HFF-Myc (cell line): Measurements from ENCODE around the gene RPS15A.
A peak's percentile ranks its signal among the peaks of the same experiment; 100 is the strongest.
"Not testable (repeated sequence)": the region's sequence is repeated elsewhere in the genome, so short reads cannot be mapped to it uniquely, and the experiment has no call there.

Experiments
- DNase-seq: peaks from one replicate; pipeline ENCODE4 v3.0.0-alpha.2; 2011; ENCODE audit warnings: low read depth; ENCODE audit errors: extremely low read depth
- H3K4me3 ChIP-seq: replicated peaks from 2 replicates; pipeline ENCODE4 v1.5.1; 2011; ENCODE audit warnings: low read depth, mild to moderate bottlenecking, control low read depth, low read length
- TF ChIP-seq, protein P1 (sequence below): IDR thresholded peaks from 2 replicates; pipeline ENCODE4 v1.5.1; 2012; ENCODE audit warnings: mild to moderate bottlenecking, low read depth, low read length, control low read depth; ENCODE audit errors: missing control alignments

RPS15A gene

DNA sequence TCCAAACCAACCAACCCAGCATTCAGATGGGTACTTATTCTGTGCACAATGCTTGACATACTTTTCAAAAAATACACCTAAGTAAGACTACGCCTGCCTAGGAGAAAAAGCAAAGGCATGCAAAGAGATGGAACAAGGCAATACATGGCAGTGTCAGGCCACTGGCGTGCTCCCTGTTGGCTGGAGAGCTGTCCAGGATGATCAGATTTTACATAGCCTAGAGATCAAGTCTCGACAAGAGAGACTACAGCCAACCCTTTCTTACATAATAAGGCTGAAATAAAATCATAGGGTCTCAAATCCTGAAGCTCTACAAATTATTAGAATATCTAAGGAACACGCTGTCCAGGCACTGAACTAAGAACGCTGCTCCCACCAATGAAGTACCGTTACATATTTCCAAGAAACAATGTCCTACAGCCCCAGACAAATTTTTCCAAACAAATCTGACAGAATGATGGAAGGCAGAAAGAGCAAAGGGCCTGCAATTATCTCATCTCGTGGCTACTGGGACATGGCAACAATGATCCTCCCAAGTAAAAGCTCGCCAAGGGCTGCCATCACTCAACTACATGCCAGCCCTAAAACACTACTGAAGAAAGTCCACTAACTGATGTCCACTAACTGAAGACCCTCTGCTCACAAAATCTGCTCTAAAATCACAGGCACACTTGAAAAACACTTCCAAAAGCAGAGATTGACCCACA is 5.1 kb downstream of the RPS15A start:
- TF ChIP-seq, protein P1, sequence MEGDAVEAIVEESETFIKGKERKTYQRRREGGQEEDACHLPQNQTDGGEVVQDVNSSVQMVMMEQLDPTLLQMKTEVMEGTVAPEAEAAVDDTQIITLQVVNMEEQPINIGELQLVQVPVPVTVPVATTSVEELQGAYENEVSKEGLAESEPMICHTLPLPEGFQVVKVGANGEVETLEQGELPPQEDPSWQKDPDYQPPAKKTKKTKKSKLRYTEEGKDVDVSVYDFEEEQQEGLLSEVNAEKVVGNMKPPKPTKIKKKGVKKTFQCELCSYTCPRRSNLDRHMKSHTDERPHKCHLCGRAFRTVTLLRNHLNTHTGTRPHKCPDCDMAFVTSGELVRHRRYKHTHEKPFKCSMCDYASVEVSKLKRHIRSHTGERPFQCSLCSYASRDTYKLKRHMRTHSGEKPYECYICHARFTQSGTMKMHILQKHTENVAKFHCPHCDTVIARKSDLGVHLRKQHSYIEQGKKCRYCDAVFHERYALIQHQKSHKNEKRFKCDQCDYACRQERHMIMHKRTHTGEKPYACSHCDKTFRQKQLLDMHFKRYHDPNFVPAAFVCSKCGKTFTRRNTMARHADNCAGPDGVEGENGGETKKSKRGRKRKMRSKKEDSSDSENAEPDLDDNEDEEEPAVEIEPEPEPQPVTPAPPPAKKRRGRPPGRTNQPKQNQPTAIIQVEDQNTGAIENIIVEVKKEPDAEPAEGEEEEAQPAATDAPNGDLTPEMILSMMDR: no peak
- no peak for DNase-seq
- peak overlapping the region; percentile 62 for H3K4me3 ChIP-seq

DNA sequence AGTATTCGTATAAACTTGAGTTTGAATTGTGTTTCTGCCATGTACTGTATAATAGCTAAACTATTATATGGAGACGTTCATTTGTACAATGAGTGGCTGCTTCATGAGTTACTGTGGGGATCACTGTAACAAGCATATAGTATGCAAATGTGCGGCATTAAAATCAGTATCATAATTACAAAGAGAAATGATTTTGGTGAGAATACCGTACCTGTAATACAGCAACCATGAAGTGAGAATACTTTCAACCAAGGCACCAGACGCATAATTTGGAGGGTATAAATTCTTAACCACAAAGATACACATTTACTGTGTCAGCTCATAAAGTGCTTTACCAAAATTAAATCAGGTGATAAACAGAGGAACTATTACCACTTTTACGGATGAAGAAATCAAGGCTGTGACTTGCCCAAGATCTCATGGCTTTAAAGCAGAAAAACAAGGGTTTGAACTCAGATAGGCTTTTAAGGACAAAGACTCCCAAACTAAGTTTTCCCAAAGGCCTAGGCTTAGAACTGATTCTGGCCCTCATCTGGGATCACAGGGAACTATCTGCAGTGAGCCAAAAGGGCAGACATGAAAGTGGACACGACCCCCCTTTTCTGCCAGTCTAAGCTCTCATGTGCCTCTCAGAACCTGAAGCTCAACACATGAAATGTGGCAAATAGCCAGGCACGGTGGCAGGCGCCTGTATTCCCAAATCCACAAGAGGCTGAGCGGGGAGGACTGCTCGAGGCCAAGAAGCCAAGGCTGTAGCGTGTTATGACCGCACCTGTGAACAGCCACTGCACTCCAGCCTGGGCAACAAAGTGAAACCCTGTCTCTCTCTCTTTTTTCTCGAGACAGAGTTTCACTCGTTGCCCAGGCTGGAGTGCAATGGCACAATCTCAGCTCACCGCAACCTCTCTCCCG is 6.4 kb downstream of the RPS15A start:
- H3K4me3 ChIP-seq: no peak overlapping the region
- DNase-seq: no peak
- TF ChIP-seq, protein P1: no peak

DNA sequence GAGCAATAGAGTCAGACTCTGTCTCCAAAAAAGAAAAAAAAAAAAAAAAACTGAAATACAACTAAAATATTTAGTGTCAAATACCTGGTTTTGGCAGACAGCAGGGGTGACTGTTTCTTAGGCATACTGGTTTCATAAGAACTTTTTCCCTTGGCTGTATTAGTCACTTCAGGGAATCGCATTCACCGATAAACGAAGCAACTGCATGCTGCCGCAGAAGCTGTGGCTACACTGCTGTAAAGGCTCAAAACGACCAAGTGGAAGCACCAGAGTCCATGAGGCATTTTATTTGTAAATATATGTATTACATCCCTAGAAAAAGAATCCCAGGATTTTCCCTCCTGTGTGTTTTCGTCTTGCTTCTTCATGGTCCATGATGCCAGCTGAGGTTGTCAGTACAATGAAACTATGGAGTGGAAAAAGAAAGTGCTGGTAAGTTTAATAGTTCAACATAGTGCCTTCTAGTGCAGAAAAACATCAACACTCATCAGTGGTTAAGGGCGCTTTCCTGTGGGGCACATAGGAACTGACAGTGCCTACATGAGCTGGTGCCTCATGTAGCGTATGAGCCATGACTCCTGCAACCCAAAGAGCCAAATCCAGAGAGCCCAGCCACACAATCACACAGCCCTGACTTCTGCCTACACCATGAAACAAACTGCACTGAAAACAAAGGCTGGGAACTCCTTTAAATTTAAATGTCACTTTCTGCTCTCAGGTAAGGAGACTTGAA is 7.3 kb downstream of the RPS15A start:
- TF ChIP-seq, protein P1: no peak
- no peak overlapping the region for H3K4me3 ChIP-seq
- no peak for DNase-seq

DNA sequence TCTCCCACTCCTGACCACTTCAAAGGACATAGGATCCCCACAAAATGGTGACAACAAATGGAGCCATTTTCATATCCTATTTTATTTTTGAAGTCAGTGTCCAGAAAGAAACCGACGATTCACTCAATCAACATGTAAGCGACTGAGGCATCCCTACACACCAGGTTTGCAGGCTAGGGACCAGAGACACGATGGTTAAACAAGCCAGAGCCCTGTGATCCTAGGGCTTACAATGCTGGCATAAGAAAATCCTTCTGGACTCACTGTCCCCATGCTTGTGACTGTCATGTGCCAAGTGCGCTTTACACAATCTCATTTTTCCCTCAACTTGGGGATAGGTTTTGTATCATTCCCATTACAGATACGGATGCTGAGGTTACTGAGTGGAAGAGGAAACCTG is 8.9 kb downstream of the RPS15A start:
- not testable (repeated sequence) for H3K4me3 ChIP-seq, DNase-seq

DNA sequence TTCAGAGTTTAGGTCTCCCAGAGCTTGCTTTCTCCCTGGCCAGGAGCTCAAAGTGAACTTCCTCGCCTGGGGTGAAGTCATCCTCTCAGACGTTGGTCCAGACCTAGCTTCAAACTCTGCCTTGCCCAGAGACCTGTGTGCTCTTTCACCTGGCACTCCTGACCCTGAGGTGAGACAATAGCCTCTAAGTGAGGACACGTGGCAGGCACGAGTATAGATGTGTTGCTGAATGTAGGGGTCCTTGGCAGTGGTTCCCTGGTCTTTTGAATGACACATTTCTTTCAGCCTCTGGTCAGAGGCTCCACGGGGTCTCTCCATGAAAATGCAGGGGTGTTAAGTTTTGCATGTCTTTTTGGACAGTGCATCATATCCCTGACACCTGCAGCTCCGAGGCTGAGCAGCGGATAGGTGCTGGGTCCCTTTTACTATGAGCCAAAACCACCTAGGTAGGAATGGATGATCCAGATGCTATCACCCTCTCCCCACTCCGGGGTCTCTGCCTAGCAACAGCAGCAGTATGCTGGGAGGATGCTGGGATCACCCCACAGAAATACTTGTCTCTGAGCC is 9.6 kb downstream of the RPS15A start:
- not testable (repeated sequence) for DNase-seq, H3K4me3 ChIP-seq

DNA sequence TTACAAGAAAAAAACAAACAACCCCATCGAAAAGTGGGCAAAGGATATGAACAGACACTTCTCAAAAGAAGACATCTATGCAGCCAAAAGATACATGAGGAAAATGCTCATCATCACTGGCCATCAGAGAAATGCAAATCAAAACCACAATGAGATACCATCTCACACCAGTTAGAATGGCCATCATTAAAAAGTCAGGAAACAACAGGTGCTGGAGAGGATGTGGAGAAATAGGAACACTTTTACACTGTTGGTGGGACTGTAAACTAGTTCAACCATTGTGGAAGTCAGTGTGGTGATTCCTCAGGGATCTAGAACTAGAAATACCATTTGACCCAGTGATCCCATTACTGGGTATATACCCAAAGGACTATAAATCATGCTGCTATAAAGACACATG is 12.5 kb downstream of the RPS15A start:
- not testable (repeated sequence) for H3K4me3 ChIP-seq, DNase-seq

DNA sequence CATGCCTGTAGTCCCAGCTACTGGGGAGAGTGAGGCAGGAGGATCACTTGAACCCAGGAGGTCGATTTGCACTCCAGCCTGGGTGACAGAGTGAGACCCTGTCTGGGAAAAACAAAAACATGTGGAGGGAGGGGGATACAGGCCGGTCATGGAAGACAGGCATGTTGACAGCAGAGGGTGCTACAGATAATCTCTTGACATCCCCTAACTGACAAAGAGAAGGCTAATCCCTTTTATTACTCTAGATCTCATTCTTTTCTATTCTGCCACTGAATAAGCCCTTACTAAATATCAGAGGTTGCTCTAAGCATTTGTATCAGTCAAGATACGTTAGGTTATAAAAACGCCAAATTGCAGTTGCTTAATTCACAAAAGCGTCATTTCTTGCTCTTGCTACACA is 13.8 kb downstream of the RPS15A start:
- not testable (repeated sequence) for DNase-seq, H3K4me3 ChIP-seq

DNA sequence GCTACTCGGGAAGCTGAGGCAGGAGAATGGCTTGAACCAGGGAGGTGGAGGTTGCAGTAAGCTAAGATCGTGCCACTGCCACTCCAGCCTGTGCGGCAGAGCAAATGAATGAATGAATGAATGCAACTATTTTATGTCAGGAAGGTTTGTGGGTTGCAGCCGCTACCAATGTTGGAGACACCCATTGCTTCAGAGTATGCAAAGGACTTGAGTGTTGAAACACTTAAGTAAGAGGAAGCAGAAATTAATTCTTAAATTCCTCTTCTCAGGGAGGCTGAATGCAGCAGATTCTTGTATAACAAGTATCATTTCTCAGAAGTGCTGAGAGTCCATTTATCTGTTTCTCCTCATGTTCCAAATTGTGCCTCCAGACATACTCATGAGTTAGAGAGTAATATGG is 15.5 kb downstream of the RPS15A start:
- not testable (repeated sequence) for DNase-seq, H3K4me3 ChIP-seq

DNA sequence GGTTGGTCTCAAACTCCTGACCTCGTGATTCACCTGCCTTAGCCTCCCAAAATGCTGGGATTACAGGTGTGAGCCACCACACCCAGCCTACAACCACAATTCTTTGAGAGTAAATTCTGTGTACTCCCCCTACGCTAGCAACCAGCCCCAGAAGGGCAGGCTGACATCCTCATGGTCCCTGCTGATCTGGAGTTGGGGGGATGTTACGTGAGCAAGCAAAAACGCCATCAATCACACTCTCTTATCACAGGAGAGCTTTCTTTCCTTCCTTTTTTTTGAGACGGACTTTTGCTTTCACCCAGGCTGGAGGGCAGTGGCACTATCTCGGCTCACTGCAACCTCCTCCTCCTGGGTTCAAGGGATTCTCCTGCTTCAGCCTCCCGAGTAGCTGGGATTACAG is 18.0 kb downstream of the RPS15A start:
- not testable (repeated sequence) for H3K4me3 ChIP-seq, DNase-seq

DNA sequence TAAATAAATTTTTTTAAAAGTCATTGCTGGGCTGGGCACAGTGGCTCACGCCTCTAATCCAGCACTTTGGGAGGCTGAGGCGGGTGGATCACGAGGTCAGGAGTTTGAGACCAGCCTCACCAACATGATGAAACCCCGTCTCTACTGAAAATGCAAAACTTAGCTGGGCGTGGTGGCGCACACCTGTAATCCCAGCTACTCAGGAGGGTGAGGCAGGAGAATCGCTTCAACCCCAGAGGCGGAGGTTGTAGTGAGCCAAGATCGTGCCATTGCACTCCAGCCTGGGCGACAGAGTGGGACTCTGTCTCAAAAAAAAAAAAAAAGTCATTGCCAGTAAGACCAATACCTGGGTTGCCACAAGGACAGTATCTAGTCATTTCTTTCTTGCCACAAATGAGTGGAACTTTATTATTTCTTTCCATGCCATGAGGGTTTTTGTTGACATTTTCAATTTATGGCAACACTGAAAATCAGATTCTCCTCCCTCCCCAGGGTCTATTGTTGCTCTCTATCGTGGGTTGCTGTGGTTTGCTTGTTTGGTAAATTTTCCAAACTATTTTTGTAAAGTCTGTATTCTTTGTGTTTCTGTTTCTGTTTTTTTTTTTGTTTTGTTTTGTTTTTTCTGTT is 19.7 kb downstream of the RPS15A start:
- H3K4me3 ChIP-seq, DNase-seq: not testable (repeated sequence)

DNA sequence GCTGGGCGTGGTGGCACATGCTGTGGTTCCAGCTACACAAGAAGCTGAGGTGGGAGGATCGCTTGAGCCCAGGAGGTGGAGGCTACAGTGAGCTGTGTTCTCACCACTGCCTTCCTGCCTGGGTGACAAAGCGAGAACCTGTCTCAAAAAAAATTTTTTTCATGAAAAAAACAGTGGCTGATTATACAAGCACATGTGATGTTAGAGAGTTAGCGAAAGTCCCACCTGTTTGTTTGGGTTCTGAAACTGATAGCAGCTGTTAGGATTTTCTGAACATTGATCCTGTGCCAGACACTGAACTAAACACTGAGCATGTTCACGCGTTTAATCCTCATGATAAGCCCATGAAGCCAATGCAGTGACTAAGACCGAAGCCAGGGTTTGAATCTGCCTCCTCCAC is 22.9 kb downstream of the RPS15A start:
- H3K4me3 ChIP-seq, DNase-seq: not testable (repeated sequence)

DNA sequence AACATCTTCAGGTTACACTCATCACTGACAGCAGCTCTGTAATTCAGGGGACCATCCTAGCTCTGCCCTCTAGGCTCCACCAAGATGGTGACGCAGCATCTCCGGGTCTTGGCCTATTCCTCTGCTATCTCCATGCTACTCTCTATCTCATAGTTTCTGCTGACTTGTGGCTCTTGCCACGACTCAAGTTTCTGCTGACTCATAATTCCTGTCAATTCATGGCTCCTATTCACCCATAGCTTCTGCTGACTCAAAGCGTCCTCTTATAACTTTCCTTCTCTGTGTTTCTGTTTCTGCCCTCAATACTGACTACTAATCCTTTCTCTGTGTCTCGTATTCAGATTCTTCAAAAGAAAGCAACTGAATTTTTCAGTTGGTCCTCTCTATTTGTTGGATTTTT is 27.4 kb downstream of the RPS15A start:
- DNase-seq, H3K4me3 ChIP-seq: not testable (repeated sequence)
